Psoas muscle (tissue), 8 donors: ENCODE data around the gene CXXC5. TPM values are rescaled to one million over a fixed set of nuclear protein-coding genes. Genes with fewer than 3 reads are reported as not detected.

Source experiments
- ATAC-seq, 4 donors: fragments of 200-7000 bp; cut with Tn5 transposase; one replicate each; pipeline ENCODE4 v1.9.1; 2020; ENCODE audit warnings: moderate library complexity in 3 of 4, mild to moderate bottlenecking in 2 of 4
- DNase-seq, 2 donors: peaks; one replicate each; pipeline ENCODE4 v3.0.0-alpha.2; 2020
- H3K27ac ChIP-seq: fragments of 200-600 bp; one replicate; pipeline ENCODE4 v1.8.0; 2022
- H3K27me3 ChIP-seq, 3 donors: fragments of 200-600 bp in 1 of 3; one replicate each; pipeline versions ENCODE4 v1.6.1 to v1.8.0; 2013 to 2022; ENCODE audit warnings: low read length in 2 of 3, mild to moderate bottlenecking in 2 of 3, moderate library complexity in 1 of 3; ENCODE audit not compliant: insufficient read depth in 3 of 3
- H3K36me3 ChIP-seq, 2 donors: fragments of 200-600 bp in 1 of 2; one replicate each; pipeline versions ENCODE4 v1.6.1 to v1.8.0; 2013 to 2022; ENCODE audit warnings: low read depth in 1 of 2, mild to moderate bottlenecking in 1 of 2, moderate library complexity in 1 of 2; ENCODE audit not compliant: insufficient read depth in 1 of 2
- H3K4me1 ChIP-seq: fragments of 200-600 bp; one replicate; pipeline ENCODE4 v1.8.0; 2022
- H3K4me3 ChIP-seq: fragments of 200-600 bp; one replicate; pipeline ENCODE4 v1.8.0; 2022; ENCODE audit warnings: mild to moderate bottlenecking
- H3K9me3 ChIP-seq: fragments of 200-600 bp; one replicate; pipeline ENCODE4 v1.8.0; 2022
- CTCF ChIP-seq: fragments of 200-600 bp; IDR thresholded peaks from one replicate; pipeline ENCODE4 v1.8.0; 2022; ENCODE audit warnings: antibody characterized with exemption
- WGBS, 3 donors: extraction: QIAGEN DNeasy Blood & Tissue Kit; methylation state at CpG; one replicate each; pipeline versions ENCODE4 v1.1.6 to v1.1.7; 2013; 5-methylcytosine and 5-hydroxymethylcytosine counted together
- intact Hi-C, 2 donors: fragments of 100-400 bp; cut with DNase I; formaldehyde crosslinking; loops; one replicate each; pipeline versions ENCODE4 v1.11.0 to v1.14.2; 2022
- polyA plus RNA-seq, 3 donors: library from polyadenylated mRNA; stranded (reverse); fragments of 200-250 nt; gene quantifications; one replicate each; pipeline ENCODE4 v1.2.3, GENCODE V29; 2013
- total RNA-seq, 4 donors: library from RNA; stranded (reverse); fragmentation: NEBNext Ultra II Directional in 2 of 4; extraction: Animal tissue kit (Norgen Biotek cat#: 25700) in 2 of 4; gene quantifications; one replicate each; pipeline versions ENCODE4 v1.2.1 to v1.2.4, GENCODE V29; 2021 to 2023
- donor health status: healthy with polysubstance abuse.
- donor health status: DM: no; HTN: no; CAD: no; lungs with moderate emphysema.
- donor health status: Bipolar disorder and iron deficiency.
- donor health status: healthy.
- donor health status: DM: yes; HTN: yes; CAD: no.
- donor health status: DM: no; HTN: no; CAD: no.
- donor health status: DM: no; HTN: no; CAD: no.
- donor health status: DM: yes; HTN: yes; CAD: no.

CXXC5 gene
- total and polyA plus RNA-seq, 7 donors = 24.5 to 88.3 (median 47.2) TPM

- Histone ChIP-seq H3K9me3 (no peaks in the 10 kb centered on the region), H3K4me1 (peaks cover 40% of the 10 kb centered on the region), H3K36me3 (no peaks in the 10 kb centered on the region), H3K4me3 (peak overlapping the region; percentile 64), H3K27ac (peak overlapping the region; percentile 78), H3K27me3 (no peaks in the 10 kb centered on the region)
- no peak for TF ChIP-seq CTCF
- peak; percentile 48 to 74 (median 66) for ATAC-seq
- 3 to 19% (median 4%) methylated on average over 29 to 55 of the region's 55 CpGs for WGBS, 3 donors
- intact Hi-C loops = no loop called here
- peak; percentile 81 to 87 for DNase-seq
These were observed 48.9 kb downstream of the CXXC5 start for GRCh38 chr5:139696894-139697658.

- WGBS, 3 donors = 24 to 30% (median 28%) methylated on average over 13 of the region's 13 CpGs
- peak in 3 of 4 donors; percentile 29 to 47 (median 42) for ATAC-seq
- Histone ChIP-seq H3K4me1 (peaks cover 27% of the 10 kb centered on the region), H3K36me3 (no peaks in the 10 kb centered on the region), H3K4me3 (no peak overlapping the region), H3K9me3 (no peaks in the 10 kb centered on the region), H3K27ac (peak overlapping the region; percentile 78), H3K27me3 (no peaks in the 10 kb centered on the region)
- intact Hi-C loops = no loop called here
- peak; percentile 83 to 86 for DNase-seq
- no peak for TF ChIP-seq CTCF
These were observed 50.5 kb downstream of the CXXC5 start for GRCh38 chr5:139698490-139699146.

GRCh38 chr5:139699351-139699750 is 51.2 kb downstream of the CXXC5 start:
- no peak for ATAC-seq
- intact Hi-C loops = no loop called here
- WGBS, 3 donors = 91 to 97% (median 92%) methylated on average over 2 of the region's 2 CpGs

GRCh38 chr5:139700711-139701055 is 52.5 kb downstream of the CXXC5 start:
- intact Hi-C loops = no loop called here
- no peak overlapping the region for H3K4me3 ChIP-seq
- H3K4me1 ChIP-seq = peaks cover 27% of the 10 kb centered on the region
- no peak overlapping the region for H3K27ac ChIP-seq
- no peaks in the 10 kb centered on the region for H3K9me3 ChIP-seq
- TF ChIP-seq CTCF = no peak
- H3K36me3 ChIP-seq = no peaks in the 10 kb centered on the region
- WGBS, 3 donors = 91 to 96% (median 96%) methylated on average over 3 of the region's 3 CpGs
- DNase-seq = no peak
- ATAC-seq = no peak
- no peaks in the 10 kb centered on the region for H3K27me3 ChIP-seq

More at GRCh38 chr5:139699351-139699750, 51.2 kb downstream of the CXXC5 start:
- no peak for TF ChIP-seq CTCF
- Histone ChIP-seq H3K36me3 (no peaks in the 10 kb centered on the region), H3K9me3 (no peaks in the 10 kb centered on the region), H3K4me1 (peaks cover 27% of the 10 kb centered on the region), H3K4me3 (no peak overlapping the region), H3K27ac (no peak overlapping the region), H3K27me3 (no peaks in the 10 kb centered on the region)
- no peak for DNase-seq
